GM19043 (cell line): ENCODE measurements around the gene TRIM67.
"Not testable (repeated sequence)": the region's sequence is repeated elsewhere in the genome, so short reads cannot be mapped to it uniquely, and the experiment has no call there.

Experiments
- ATAC-seq: cut with Tn5 transposase; IDR thresholded peaks from one replicate; pipeline ENCODE4 v1.9.1; 2021; ENCODE audit warnings: low read depth; ENCODE audit not compliant: unreplicated experiment

Gene TRIM67

GRCh38 chr1:231201979-231202633, 40.2 kb downstream of the TRIM67 start:
- no peak for ATAC-seq

GRCh38 chr1:231203259-231204057, 41.6 kb downstream of the TRIM67 start:
- no peak for ATAC-seq

GRCh38 chr1:231206856-231207255, 45.0 kb downstream of the TRIM67 start:
- ATAC-seq: no peak

GRCh38 chr1:231207437-231207836, 45.6 kb downstream of the TRIM67 start:
- ATAC-seq: no peak

DNA sequence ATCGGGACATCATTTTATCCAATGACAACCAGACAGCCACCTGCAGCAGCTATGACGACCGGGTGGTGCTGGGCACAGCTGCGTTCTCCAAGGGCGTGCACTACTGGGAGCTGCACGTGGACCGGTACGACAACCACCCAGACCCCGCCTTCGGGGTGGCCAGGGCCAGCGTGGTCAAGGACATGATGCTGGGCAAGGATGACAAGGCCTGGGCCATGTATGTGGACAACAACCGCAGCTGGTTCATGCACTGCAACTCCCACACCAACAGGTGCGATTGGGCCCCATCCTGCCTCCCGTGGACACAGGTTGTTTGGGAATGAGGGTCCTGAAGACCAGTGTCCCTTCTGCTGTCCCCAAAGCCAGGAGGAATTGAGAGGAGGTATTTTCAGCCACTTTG, 47.1 kb downstream of the TRIM67 start:
- ATAC-seq: no peak

- no peak for ATAC-seq
These were observed 47.7 kb downstream of the TRIM67 start for GRCh38 chr1:231209531-231209930.

DNA sequence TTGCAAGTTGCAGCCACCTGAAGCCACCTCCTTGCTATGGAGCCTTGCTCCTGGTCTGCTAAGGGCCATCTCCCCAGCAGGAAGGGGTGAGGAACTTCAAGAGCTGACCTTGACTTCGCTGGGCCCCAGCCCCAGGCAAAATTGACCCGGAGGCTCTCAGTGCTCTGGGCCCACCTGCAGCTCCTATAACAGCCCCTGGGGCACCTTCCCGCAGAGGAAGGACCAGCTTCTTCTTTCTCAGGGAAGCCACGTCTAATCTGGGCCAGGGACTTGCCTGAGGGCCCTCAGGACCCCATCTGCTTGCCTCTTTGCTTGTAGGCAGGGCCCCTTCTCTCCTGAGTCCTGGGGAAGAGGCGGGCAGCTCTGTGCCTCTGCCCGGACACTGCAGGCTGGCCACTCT, 48.3 kb downstream of the TRIM67 start:
- no peak for ATAC-seq

- ATAC-seq: peak; percentile 86
These were observed 49.4 kb downstream of the TRIM67 start for GRCh38 chr1:231211005-231211857.

DNA sequence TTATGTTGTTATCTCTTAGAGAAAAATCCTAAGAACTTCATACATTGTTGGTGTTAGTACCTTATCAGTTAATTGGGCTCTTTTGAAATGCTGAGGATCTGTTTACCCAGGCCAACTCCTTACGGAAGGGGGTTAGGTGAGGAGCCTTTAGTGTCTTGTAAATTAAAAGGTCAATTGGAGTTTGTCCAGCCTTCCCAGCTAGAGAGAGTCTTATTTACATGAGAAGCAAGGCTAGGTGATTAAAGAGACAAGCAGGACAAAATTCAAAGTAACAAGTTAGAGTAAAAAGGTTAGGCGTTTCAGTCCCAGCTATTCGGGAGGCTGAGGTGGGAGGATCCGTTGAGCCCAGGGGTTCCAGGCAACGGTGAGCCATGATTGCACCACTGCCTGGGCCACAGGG, 50.4 kb downstream of the TRIM67 start:
- ATAC-seq: not testable (repeated sequence)

DNA sequence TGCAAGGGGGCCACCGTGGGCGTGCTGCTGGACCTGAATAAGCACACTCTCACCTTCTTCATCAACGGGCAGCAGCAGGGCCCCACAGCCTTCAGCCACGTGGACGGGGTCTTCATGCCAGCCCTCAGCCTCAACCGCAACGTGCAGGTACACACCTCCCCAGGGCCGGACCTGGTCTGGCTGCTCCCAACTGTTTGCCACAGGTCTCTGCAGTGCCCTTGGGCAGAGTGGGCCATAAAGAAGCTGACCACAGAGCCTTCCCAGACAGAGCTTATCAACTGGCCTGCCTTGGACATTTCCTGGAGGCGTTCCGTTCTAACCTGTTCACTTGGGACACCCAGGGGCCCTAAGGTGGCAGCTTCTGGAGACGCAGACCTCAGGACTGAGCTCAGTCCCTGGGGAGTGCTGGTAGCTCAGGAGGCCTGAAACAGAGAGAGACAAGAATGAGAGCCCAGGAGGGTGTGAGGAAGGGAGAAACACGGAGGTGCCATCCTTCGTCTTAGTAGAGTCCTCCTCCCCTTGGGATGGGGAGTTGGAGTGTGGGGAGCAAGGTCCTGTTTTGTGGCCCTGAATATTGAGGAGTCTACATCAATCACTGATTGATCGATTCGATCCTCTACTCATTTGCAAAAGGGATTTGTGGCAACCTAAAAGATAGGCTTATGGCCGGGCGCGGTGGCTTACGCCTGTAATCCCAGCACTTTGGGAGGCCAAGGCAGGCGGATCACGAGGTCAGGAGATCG, 52.1 kb downstream of the TRIM67 start:
- no peak for ATAC-seq

- ATAC-seq: no peak
These were observed 53.2 kb downstream of the TRIM67 start for GRCh38 chr1:231214918-231215680.

DNA sequence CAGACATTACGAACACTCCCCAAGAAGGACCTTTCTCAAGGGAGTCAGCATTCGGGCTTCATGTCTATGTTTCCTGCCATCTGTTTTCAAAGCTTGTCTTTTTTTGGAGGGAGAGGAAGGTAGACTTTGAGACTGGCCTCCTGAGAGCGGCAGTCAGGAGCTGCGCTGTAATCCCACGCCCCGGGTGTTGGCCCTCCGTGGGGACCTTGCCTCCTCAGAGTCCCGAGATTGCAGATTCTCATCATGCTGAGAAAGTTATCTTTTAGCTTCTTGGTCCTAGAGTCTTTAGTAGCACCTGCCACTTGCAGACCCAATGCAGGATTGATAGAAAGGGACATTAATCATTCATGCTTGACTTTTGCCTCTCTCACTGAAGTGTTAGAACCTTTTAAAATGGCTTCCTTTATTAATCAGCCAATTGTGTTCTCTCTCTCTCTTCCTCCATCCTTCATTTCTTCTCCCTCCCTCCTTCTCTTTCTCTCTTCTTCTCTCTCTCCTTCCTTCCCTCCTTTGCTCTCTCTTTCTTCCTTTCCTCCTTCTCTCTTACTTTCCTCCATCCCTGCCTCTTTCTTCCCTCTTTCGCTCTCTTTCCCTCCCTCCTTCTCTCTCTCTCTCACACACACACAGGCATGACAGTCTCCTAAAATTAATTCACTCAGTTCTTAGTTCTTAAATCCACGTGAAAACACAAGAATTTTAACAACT, 54.0 kb downstream of the TRIM67 start:
- no peak for ATAC-seq

GRCh38 chr1:231216498-231216897, 54.6 kb downstream of the TRIM67 start:
- no peak for ATAC-seq

DNA sequence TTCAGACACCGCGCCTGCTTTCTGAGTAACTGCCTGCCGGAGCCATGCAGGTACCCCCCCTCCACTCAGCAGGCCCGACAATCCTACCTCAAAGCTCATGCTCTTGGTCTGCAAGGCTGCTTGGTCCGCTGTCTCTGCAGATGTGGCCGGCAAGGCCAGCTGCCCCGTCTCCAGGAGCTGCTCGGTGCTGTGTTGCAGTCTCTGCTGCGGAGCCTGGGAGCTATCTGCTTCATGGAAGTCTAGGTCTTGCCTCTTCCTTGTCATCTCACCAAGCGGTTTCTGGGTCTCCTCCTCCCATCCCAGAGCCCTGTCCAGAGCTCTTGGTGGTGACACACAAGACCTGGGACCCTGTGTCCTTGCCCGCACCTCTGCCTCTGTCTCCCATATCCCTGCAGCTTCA, 55.2 kb downstream of the TRIM67 start:
- ATAC-seq: no peak

- ATAC-seq: no peak
These were observed 56.2 kb downstream of the TRIM67 start for GRCh38 chr1:231218078-231218477.

- no peak for ATAC-seq
These were observed 57.9 kb downstream of the TRIM67 start for GRCh38 chr1:231219422-231220401.

- ATAC-seq: no peak
These were observed 58.9 kb downstream of the TRIM67 start for GRCh38 chr1:231220801-231221200.

DNA sequence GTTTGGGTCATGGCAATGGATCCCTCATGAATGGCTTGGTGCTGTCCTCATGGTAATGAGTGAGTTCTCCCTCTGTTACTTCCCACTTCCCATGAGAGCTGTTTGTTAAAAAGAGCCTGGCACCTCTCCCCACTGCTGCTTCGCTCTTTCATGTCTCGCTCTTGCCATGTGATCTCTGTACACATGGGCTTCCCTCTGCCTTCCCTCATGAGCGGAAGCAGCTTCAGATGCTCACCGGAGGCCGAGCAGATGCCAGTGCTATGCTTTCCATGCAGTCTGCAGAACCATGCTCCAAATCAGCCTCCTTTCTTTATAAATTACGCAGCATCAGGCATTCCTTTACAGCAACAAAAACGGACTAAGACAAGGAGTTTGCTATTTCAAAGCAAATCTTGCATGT, 64.3 kb downstream of the TRIM67 start:
- no peak for ATAC-seq
